Body of pancreas (tissue), 4 donors: ENCODE results near the gene KCNAB2. TPM values are rescaled to one million over a fixed set of nuclear protein-coding genes. Genes with fewer than 3 reads are reported as not detected.

ENCODE experiments used
- ATAC-seq: fragments of 150-250 bp; one replicate; pipeline ENCODE4 v1.9.1; 2016
- DNase-seq, 4 donors: peaks; one replicate each; pipeline ENCODE4 v3.0.0-alpha.2; 2019
- H3K27ac ChIP-seq, 4 donors: fragments of 200-600 bp; sonication (generic); 1 replicate in 3 of 4; 2 replicates in 1 of 4; pipeline versions ENCODE4 v1.5.1 to v1.6.1; 2016 to 2019; ENCODE audit warnings: mild to moderate bottlenecking in 1 of 4, mixed read lengths in 1 of 4, moderate library complexity in 1 of 4
- H3K27me3 ChIP-seq, 2 donors: fragments of 200-600 bp; sonication (generic); one replicate each; pipeline ENCODE4 v1.6.0; 2016; ENCODE audit warnings: mild to moderate bottlenecking in 1 of 2
- H3K36me3 ChIP-seq, 2 donors: fragments of 200-600 bp; sonication (generic); replicated peaks in 1 of 2; 2 replicates each; pipeline ENCODE4 v1.5.1; 2016; ENCODE audit warnings: low read depth in 2 of 2; ENCODE audit not compliant: insufficient read depth in 1 of 2
- H3K4me1 ChIP-seq: fragments of 200-600 bp; sonication (generic); one replicate; pipeline ENCODE4 v1.6.0; 2016
- H3K4me3 ChIP-seq, 2 donors: fragments of 200-600 bp; sonication (generic); 1 replicate in 1 of 2; 2 replicates in 1 of 2; pipeline ENCODE4 v1.5.1; 2016 to 2019
- H3K9me3 ChIP-seq, 3 donors: fragments of 200-600 bp; sonication (generic); 1 replicate in 2 of 3; 2 replicates in 1 of 3; pipeline ENCODE4 v1.5.1; 2016
- CTCF ChIP-seq, 7 experiments: fragments of 450-650 bp in 4 of 7; fragments of 200-600 bp in 3 of 7; sonication (generic) in 3 of 7; IDR thresholded peaks; one replicate each; pipeline ENCODE4 v1.5.1; 2016 to 2019; ENCODE audit warnings: antibody characterized with exemption in 7 of 7
- POLR2A ChIP-seq, 3 donors: fragments of 450-650 bp; IDR thresholded peaks; one replicate each; pipeline ENCODE4 v1.6.1; 2016; ENCODE audit warnings: antibody characterized with exemption in 3 of 3, mild to moderate bottlenecking in 2 of 3
- WGBS, 2 donors: methylation state at CpG; one replicate each; pipeline ENCODE4 v1.1.5; 2017; 5-methylcytosine and 5-hydroxymethylcytosine counted together
- intact Hi-C: fragments of 100-400 bp; cut with DNase I; formaldehyde crosslinking; loops from one replicate; pipeline ENCODE4 v1.15.1; 2023
- total RNA-seq, 2 donors: library from RNA; depleted of rRNA; stranded (reverse); fragments of >200 nt; gene quantifications; one replicate each; pipeline ENCODE4 v1.1.0, GENCODE V29; 2016

Gene KCNAB2
- total RNA-seq, 2 donors from 2014 or later, result 4.6 to 7.0 TPM

- no peaks in the 10 kb centered on the region for H3K4me1 ChIP-seq
Observed at GRCh38 chr1:6108937-6109614, 63.4 kb downstream of the KCNAB2 start.

GRCh38 chr1:6109688-6110087, 64.0 kb downstream of the KCNAB2 start:
- WGBS, 2 donors, result 54% methylated on average over 21 of the region's 24 CpGs; no CpG with 5 or more reads in 1 of the 2 donors
- DNase-seq, result peak in 1 of 4 donors; percentile 9
- no peaks in the 10 kb centered on the region for H3K27me3 ChIP-seq
- no peaks in the 10 kb centered on the region for H3K9me3 ChIP-seq
- intact Hi-C loops, result no loop called here
- ATAC-seq, result no peak
- H3K36me3 ChIP-seq, result no peaks in the 10 kb centered on the region
- H3K27ac ChIP-seq, result no peak overlapping the region
- H3K4me1 ChIP-seq, result no peaks in the 10 kb centered on the region
- H3K4me3 ChIP-seq, result no peak overlapping the region
- TF ChIP-seq CTCF (IDR thresholded peaks at IDR 0.05) (no peak), POLR2A (IDR thresholded peaks at IDR 0.05) (no peak)

More at GRCh38 chr1:6108937-6109614, 63.4 kb downstream of the KCNAB2 start:
- Histone ChIP-seq H3K9me3 (no peaks in the 10 kb centered on the region), H3K36me3 (no peaks in the 10 kb centered on the region), H3K27ac (no peak overlapping the region), H3K4me3 (no peak overlapping the region), H3K27me3 (no peaks in the 10 kb centered on the region)
- intact Hi-C loops, result no loop called here
- DNase-seq, result peak in 2 of 4 donors; percentile 12 to 27
- ATAC-seq, result no peak
- WGBS, 2 donors, result 8 to 31% methylated on average over 2 to 14 of the region's 15 CpGs
- TF ChIP-seq POLR2A (IDR thresholded peaks at IDR 0.05) (no peak), CTCF (IDR thresholded peaks at IDR 0.05) (peak in 4 of 7 experiments; percentile 17 to 33 (median 28))

- DNase-seq, result peak in 1 of 4 donors; percentile 4
- Histone ChIP-seq H3K27ac (no peak overlapping the region), H3K27me3 (no peaks in the 10 kb centered on the region), H3K36me3 (no peaks in the 10 kb centered on the region), H3K4me3 (no peak overlapping the region), H3K9me3 (no peaks in the 10 kb centered on the region), H3K4me1 (no peaks in the 10 kb centered on the region)
- intact Hi-C loops, result no loop called here
- no peak for ATAC-seq
- WGBS, 2 donors, result 41 to 57% methylated on average over 6 to 15 of the region's 15 CpGs
- TF ChIP-seq POLR2A (IDR thresholded peaks at IDR 0.05) (no peak), CTCF (IDR thresholded peaks at IDR 0.05) (no peak)
Observed at GRCh38 chr1:6110326-6110725, 64.6 kb downstream of the KCNAB2 start.

DNA sequence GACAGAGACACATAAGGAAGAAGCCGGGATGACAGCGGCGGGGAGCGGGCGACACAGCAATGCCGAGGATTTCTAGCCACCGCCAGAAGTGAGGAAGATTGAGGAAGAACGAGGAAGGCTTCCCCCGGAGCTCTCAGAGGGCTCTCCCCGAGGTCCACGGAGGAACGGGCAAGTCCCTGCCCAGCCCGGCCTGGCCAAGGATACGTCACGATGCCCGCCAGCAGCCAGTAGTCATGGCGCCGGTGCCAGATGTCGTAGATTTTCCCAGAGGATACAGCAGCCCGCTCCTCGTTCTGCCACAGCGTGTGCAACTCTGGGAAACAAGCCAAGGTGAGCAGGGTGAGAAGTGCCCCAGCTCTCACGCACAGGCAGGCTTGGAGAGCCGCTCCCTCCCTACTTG, 65.9 kb downstream of the KCNAB2 start:
- 80 to 88% methylated on average over 23 to 24 of the region's 24 CpGs for WGBS, 2 donors
- Histone ChIP-seq H3K27ac (no peak overlapping the region), H3K4me1 (no peaks in the 10 kb centered on the region), H3K36me3 (no peaks in the 10 kb centered on the region), H3K9me3 (no peaks in the 10 kb centered on the region), H3K4me3 (no peak overlapping the region), H3K27me3 (no peaks in the 10 kb centered on the region)
- intact Hi-C loops, result no loop called here
- no peak for ATAC-seq
- peak in 1 of 4 donors; percentile 5 for DNase-seq
- TF ChIP-seq CTCF (IDR thresholded peaks at IDR 0.05) (no peak), POLR2A (IDR thresholded peaks at IDR 0.05) (no peak)
